ENCODE data around the gene SHLD2.
"Not testable (repeated sequence)": the region's sequence is repeated elsewhere in the genome, so short reads cannot be mapped to it uniquely, and the experiment has no call there.

The SHLD2 gene

GRCh38 chr10:87094373-87095235, at the start of gene SHLD2, which contains the start of gene GLUD1:
TSS of gene SHLD2 (plus strand) at chr10:87095206. CDS start at chr10:87151355, 56,149 bp downstream.
TSS of gene GLUD1 (minus strand) at chr10:87094843. CDS start at chr10:87094769, 74 bp downstream.
- peak; percentile 96 for DNase-seq

- no peak for DNase-seq
Measured at GRCh38 chr10:87045434-87045938, 49.5 kb upstream of the SHLD2 start.

- DNase-seq = no peak
Measured at GRCh38 chr10:87053111-87053510, 41.9 kb upstream of the SHLD2 start.

- no peak for DNase-seq
Measured at GRCh38 chr10:87053577-87054181, 41.3 kb upstream of the SHLD2 start.

- peak; percentile 89 for DNase-seq
Measured at GRCh38 chr10:87054373-87055295, 40.4 kb upstream of the SHLD2 start.

- DNase-seq = no peak
Measured at GRCh38 chr10:87058171-87058570, 36.8 kb upstream of the SHLD2 start.

GRCh38 chr10:87059401-87059800, 35.6 kb upstream of the SHLD2 start:
- DNase-seq = no peak

- no peak for DNase-seq
Measured at GRCh38 chr10:87060280-87060928, 34.6 kb upstream of the SHLD2 start.

GRCh38 chr10:87064651-87065050, 30.4 kb upstream of the SHLD2 start:
- no peak for DNase-seq

GRCh38 chr10:87066178-87066577, 28.8 kb upstream of the SHLD2 start:
- no peak for DNase-seq

- no peak for DNase-seq
Measured at GRCh38 chr10:87066865-87067264, 28.1 kb upstream of the SHLD2 start.

- DNase-seq = no peak
Measured at GRCh38 chr10:87068281-87068680, 26.7 kb upstream of the SHLD2 start.

- no peak for DNase-seq
Measured at GRCh38 chr10:87072449-87072848, 22.6 kb upstream of the SHLD2 start.

- DNase-seq = not testable (repeated sequence)
Measured at GRCh38 chr10:87076421-87076820, 18.6 kb upstream of the SHLD2 start.

GRCh38 chr10:87079106-87079836, 15.7 kb upstream of the SHLD2 start:
- no peak for DNase-seq

GRCh38 chr10:87080621-87081020, 14.4 kb upstream of the SHLD2 start:
- DNase-seq = not testable (repeated sequence)

- not testable (repeated sequence) for DNase-seq
Measured at GRCh38 chr10:87081574-87081973, 13.4 kb upstream of the SHLD2 start.

GRCh38 chr10:87082219-87082618, 12.8 kb upstream of the SHLD2 start:
- not testable (repeated sequence) for DNase-seq

GRCh38 chr10:87083576-87084290, 11.3 kb upstream of the SHLD2 start:
- peak; percentile 78 for DNase-seq

GRCh38 chr10:87084291-87084782, 10.7 kb upstream of the SHLD2 start:
- peak; percentile 73 for DNase-seq

- DNase-seq = no peak
Measured at GRCh38 chr10:87085537-87085936, 9.5 kb upstream of the SHLD2 start.
